HepG2 (cell line): ENCODE data around the gene AP3D1. TPM values are rescaled to one million over a fixed set of nuclear protein-coding genes. Genes with fewer than 3 reads are reported as not detected.
A peak's percentile ranks its signal among the peaks of the same experiment; 100 is the strongest.

ENCODE experiments used
- BCL6 ChIP-seq: IDR thresholded peaks from 2 replicates; pipeline ENCODE4 v1.6.1; 2016; ENCODE audit warnings: missing genetic modification reagents, missing compliant biosample characterization
- GABPA ChIP-seq, 2 experiments: IDR thresholded peaks; 2 replicates each; pipeline ENCODE4 v1.6.1; 2011 to 2016; ENCODE audit warnings: low read depth in 2 of 2, low read length in 1 of 2, missing biosample characterization in 1 of 2, missing genetic modification characterization in 1 of 2
- MAZ ChIP-seq, 2 experiments: sonication (generic) in 1 of 2; formaldehyde crosslinking in 1 of 2; IDR thresholded peaks; 2 replicates each; pipeline versions ENCODE4 v1.5.0 to v1.6.1; 2012 to 2020; ENCODE audit warnings: low read depth in 2 of 2, mild to moderate bottlenecking in 2 of 2, borderline replicate concordance in 1 of 2, improper control_type of control experiment in 1 of 2, low read length in 1 of 2, missing genetic modification reagents in 1 of 2, moderate library complexity in 1 of 2
- NCOA5 ChIP-seq: sonication (generic); formaldehyde crosslinking; IDR thresholded peaks from 2 replicates; pipeline ENCODE4 v1.4.0; 2020; ENCODE audit warnings: missing genetic modification reagents
- NFIB ChIP-seq: sonication (generic); formaldehyde crosslinking; IDR thresholded peaks from 2 replicates; pipeline ENCODE4 v1.9.0; 2021; ENCODE audit warnings: missing genetic modification reagents, mild to moderate bottlenecking, borderline replicate concordance
- ZNF382 ChIP-seq: sonication (generic); formaldehyde crosslinking; IDR thresholded peaks from 2 replicates; pipeline ENCODE4 v1.5.0; 2020; ENCODE audit warnings: missing genetic modification reagents, mild to moderate bottlenecking, borderline replicate concordance
- ZNF788 ChIP-seq: sonication (generic); formaldehyde crosslinking; IDR thresholded peaks from 2 replicates; pipeline ENCODE4 v1.5.0; 2020; ENCODE audit warnings: mild to moderate bottlenecking, missing genetic modification reagents, borderline replicate concordance
- polyA plus RNA-seq, 8 experiments: library from polyadenylated mRNA; depleted of rRNA in 3 of 8; stranded (reverse) in 7 of 8; unstranded in 1 of 8; fragments of >200 nt; fragmentation: Illumina TruSeq in 4 of 8; extraction: Trizol in 4 of 8; gene quantifications; 2 replicates each; pipeline versions ENCODE4 v1.2.1 to v1.2.3, GENCODE V29; 2011 to 2016; ENCODE audit warnings: low read depth in 4 of 8, missing spikeins in 1 of 8, mixed read lengths in 1 of 8; ENCODE audit not compliant: insufficient read depth in 1 of 8
- total RNA-seq, 5 experiments: library from RNA; depleted of rRNA; stranded (reverse); fragments of >200 nt; fragmentation: Illumina TruSeq; extraction: Trizol; gene quantifications; 2 replicates each; pipeline ENCODE4 v1.2.3, GENCODE V29; 2016; ENCODE audit warnings: low read depth in 1 of 5
- TF ChIP-seq, protein P1 (sequence below): sonication (generic); formaldehyde crosslinking; IDR thresholded peaks from 2 replicates; pipeline ENCODE4 v1.9.0; 2021; ENCODE audit warnings: missing genetic modification reagents, borderline replicate concordance
- TF ChIP-seq, protein P2 (sequence below): sonication (generic); formaldehyde crosslinking; IDR thresholded peaks from 2 replicates; pipeline ENCODE4 v1.5.1; 2020; ENCODE audit warnings: mild to moderate bottlenecking, missing genetic modification reagents, moderate library complexity
- TF ChIP-seq, protein P3 (sequence below): sonication (generic); formaldehyde crosslinking; IDR thresholded peaks from 2 replicates; pipeline ENCODE4 v1.8.0; 2022; ENCODE audit warnings: missing genetic modification reagents, mild to moderate bottlenecking, inconsistent platforms, borderline replicate concordance
- TF ChIP-seq, protein P4 (sequence below): IDR thresholded peaks from 2 replicates; pipeline ENCODE4 v1.6.1; 2016; ENCODE audit warnings: control low read depth
- TF ChIP-seq, protein P5 (sequence below): sonication (generic); formaldehyde crosslinking; IDR thresholded peaks from 2 replicates; pipeline ENCODE4 v1.5.0; 2020; ENCODE audit warnings: mild to moderate bottlenecking, missing genetic modification reagents
- TF ChIP-seq, protein P6 (sequence below): sonication (generic); formaldehyde crosslinking; IDR thresholded peaks from 2 replicates; pipeline ENCODE4 v1.4.0; 2020; ENCODE audit warnings: missing genetic modification reagents

Gene AP3D1
- total and polyA plus RNA-seq, 2 of the 13 experiments (the other 11 are each of a cell fraction or from before 2014, with no cell fraction given), result 68.0 to 82.6 TPM

DNA sequence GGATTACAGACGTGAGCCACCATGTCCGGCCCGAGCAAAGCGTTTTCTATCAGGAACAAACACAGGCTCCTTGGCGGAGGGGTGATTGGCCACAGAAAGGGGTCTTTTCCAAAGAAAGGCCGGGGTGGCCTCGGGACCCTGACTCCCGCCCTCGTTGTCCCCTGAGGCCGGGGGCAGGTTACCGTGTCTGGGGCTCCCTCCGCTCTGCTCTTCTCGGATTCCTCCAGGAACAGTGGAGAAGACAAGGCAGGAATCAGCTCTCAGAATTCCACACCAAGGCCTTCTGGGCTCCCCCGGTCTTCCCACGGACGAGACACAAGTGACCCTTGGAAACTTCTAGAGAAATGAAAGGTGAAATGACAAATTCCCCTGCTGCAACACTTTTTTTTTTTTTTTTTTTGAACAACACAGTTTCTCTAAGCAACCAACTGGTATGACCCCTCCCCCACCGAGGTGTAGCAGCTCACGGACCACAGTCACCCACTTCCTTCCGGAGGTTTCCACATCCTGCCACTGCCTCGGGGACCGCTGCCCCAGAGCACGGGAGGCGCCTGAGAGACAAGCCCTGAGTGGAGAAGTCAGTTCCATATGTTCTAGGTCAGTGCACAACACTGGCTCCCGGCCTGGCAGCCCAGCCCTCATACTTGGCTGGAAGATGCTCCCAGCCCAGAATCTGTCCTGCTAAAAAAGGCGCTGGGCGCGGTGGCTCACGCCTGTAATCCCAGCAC lies 66.2 kb downstream of the AP3D1 start (continued):
- TF ChIP-seq, protein P1, sequence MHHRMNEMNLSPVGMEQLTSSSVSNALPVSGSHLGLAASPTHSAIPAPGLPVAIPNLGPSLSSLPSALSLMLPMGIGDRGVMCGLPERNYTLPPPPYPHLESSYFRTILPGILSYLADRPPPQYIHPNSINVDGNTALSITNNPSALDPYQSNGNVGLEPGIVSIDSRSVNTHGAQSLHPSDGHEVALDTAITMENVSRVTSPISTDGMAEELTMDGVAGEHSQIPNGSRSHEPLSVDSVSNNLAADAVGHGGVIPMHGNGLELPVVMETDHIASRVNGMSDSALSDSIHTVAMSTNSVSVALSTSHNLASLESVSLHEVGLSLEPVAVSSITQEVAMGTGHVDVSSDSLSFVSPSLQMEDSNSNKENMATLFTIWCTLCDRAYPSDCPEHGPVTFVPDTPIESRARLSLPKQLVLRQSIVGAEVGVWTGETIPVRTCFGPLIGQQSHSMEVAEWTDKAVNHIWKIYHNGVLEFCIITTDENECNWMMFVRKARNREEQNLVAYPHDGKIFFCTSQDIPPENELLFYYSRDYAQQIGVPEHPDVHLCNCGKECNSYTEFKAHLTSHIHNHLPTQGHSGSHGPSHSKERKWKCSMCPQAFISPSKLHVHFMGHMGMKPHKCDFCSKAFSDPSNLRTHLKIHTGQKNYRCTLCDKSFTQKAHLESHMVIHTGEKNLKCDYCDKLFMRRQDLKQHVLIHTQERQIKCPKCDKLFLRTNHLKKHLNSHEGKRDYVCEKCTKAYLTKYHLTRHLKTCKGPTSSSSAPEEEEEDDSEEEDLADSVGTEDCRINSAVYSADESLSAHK (CRISPR knock-in tag), result no peak
- no peak for TF ChIP-seq ZNF382
- no peak for TF ChIP-seq NCOA5 (CRISPR knock-in tag)
- TF ChIP-seq, protein P2, sequence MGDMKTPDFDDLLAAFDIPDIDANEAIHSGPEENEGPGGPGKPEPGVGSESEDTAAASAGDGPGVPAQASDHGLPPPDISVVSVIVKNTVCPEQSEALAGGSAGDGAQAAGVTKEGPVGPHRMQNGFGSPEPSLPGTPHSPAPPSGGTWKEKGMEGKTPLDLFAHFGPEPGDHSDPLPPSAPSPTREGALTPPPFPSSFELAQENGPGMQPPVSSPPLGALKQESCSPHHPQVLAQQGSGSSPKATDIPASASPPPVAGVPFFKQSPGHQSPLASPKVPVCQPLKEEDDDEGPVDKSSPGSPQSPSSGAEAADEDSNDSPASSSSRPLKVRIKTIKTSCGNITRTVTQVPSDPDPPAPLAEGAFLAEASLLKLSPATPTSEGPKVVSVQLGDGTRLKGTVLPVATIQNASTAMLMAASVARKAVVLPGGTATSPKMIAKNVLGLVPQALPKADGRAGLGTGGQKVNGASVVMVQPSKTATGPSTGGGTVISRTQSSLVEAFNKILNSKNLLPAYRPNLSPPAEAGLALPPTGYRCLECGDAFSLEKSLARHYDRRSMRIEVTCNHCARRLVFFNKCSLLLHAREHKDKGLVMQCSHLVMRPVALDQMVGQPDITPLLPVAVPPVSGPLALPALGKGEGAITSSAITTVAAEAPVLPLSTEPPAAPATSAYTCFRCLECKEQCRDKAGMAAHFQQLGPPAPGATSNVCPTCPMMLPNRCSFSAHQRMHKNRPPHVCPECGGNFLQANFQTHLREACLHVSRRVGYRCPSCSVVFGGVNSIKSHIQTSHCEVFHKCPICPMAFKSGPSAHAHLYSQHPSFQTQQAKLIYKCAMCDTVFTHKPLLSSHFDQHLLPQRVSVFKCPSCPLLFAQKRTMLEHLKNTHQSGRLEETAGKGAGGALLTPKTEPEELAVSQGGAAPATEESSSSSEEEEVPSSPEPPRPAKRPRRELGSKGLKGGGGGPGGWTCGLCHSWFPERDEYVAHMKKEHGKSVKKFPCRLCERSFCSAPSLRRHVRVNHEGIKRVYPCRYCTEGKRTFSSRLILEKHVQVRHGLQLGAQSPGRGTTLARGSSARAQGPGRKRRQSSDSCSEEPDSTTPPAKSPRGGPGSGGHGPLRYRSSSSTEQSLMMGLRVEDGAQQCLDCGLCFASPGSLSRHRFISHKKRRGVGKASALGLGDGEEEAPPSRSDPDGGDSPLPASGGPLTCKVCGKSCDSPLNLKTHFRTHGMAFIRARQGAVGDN (CRISPR knock-in tag), result peak; percentile 49; the same call in 1 of the 2 replicates
- TF ChIP-seq, protein P3, sequence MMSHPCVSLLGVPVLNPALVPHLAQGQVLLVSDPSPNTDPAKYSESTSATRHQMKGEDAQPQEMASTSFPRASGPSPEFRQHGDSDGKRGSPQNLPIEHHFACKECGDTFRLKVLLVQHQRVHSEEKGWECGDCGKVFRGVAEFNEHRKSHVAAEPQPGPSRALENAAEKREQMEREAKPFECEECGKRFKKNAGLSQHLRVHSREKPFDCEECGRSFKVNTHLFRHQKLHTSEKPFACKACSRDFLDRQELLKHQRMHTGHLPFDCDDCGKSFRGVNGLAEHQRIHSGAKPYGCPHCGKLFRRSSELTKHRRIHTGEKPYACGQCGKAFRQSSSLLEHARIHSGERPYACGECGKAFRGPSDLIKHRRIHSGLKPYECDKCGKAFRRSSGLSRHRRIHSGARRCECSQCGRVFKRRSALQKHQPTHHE (CRISPR knock-in tag), result no peak
- TF ChIP-seq, protein P4, sequence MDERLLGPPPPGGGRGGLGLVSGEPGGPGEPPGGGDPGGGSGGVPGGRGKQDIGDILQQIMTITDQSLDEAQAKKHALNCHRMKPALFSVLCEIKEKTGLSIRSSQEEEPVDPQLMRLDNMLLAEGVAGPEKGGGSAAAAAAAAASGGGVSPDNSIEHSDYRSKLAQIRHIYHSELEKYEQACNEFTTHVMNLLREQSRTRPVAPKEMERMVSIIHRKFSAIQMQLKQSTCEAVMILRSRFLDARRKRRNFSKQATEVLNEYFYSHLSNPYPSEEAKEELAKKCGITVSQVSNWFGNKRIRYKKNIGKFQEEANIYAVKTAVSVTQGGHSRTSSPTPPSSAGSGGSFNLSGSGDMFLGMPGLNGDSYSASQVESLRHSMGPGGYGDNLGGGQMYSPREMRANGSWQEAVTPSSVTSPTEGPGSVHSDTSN, result no peak
- no peak for TF ChIP-seq MAZ (IDR thresholded peaks at IDR 0.05; ENCODE audit: borderline replicate concordance, low read depth, low read length)
- TF ChIP-seq MAZ (CRISPR knock-in tag; IDR thresholded peaks at IDR 0.05; ENCODE audit: low read depth), result no peak
- no peak for TF ChIP-seq NFIB
- TF ChIP-seq BCL6 (CRISPR knock-in tag), result no peak
- TF ChIP-seq, protein P5, sequence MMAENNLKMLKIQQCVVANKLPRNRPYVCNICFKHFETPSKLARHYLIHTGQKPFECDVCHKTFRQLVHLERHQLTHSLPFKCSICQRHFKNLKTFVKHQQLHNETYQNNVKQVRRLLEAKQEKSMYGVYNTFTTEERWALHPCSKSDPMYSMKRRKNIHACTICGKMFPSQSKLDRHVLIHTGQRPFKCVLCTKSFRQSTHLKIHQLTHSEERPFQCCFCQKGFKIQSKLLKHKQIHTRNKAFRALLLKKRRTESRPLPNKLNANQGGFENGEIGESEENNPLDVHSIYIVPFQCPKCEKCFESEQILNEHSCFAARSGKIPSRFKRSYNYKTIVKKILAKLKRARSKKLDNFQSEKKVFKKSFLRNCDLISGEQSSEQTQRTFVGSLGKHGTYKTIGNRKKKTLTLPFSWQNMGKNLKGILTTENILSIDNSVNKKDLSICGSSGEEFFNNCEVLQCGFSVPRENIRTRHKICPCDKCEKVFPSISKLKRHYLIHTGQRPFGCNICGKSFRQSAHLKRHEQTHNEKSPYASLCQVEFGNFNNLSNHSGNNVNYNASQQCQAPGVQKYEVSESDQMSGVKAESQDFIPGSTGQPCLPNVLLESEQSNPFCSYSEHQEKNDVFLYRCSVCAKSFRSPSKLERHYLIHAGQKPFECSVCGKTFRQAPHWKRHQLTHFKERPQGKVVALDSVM (CRISPR knock-in tag), result no peak
- no peak for TF ChIP-seq GABPA (IDR thresholded peaks at IDR 0.05; ENCODE audit: low read depth, low read length)
- TF ChIP-seq GABPA (CRISPR knock-in tag; IDR thresholded peaks at IDR 0.05; ENCODE audit: low read depth), result peak; percentile 55
- no peak for TF ChIP-seq ZNF788 (CRISPR knock-in tag)
- TF ChIP-seq, protein P6, sequence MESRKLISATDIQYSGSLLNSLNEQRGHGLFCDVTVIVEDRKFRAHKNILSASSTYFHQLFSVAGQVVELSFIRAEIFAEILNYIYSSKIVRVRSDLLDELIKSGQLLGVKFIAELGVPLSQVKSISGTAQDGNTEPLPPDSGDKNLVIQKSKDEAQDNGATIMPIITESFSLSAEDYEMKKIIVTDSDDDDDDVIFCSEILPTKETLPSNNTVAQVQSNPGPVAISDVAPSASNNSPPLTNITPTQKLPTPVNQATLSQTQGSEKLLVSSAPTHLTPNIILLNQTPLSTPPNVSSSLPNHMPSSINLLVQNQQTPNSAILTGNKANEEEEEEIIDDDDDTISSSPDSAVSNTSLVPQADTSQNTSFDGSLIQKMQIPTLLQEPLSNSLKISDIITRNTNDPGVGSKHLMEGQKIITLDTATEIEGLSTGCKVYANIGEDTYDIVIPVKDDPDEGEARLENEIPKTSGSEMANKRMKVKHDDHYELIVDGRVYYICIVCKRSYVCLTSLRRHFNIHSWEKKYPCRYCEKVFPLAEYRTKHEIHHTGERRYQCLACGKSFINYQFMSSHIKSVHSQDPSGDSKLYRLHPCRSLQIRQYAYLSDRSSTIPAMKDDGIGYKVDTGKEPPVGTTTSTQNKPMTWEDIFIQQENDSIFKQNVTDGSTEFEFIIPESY (CRISPR knock-in tag), result peak; percentile 45; the same call in 1 of the 2 replicates
